Retinal pigment epithelial cell (primary cell): ENCODE results near the gene LIFR.
"Not testable (repeated sequence)": the region's sequence is repeated elsewhere in the genome, so short reads cannot be mapped to it uniquely, and the experiment has no call there.

ENCODE experiments used
- DNase-seq: peaks from one replicate; pipeline ENCODE4 v3.0.0-alpha.2; 2010; ENCODE audit warnings: low read depth
- H3K4me3 ChIP-seq: 2 replicates; pipeline ENCODE4 v1.5.1; 2011; ENCODE audit warnings: mild to moderate bottlenecking, low read length, control low read depth, moderate library complexity
- TF ChIP-seq, protein P1 (sequence below): conservative IDR thresholded peaks from 2 replicates; pipeline ENCODE4 v1.5.1; 2011; ENCODE audit warnings: low read depth, low read length, control low read depth, inconsistent platforms

Gene LIFR

DNA sequence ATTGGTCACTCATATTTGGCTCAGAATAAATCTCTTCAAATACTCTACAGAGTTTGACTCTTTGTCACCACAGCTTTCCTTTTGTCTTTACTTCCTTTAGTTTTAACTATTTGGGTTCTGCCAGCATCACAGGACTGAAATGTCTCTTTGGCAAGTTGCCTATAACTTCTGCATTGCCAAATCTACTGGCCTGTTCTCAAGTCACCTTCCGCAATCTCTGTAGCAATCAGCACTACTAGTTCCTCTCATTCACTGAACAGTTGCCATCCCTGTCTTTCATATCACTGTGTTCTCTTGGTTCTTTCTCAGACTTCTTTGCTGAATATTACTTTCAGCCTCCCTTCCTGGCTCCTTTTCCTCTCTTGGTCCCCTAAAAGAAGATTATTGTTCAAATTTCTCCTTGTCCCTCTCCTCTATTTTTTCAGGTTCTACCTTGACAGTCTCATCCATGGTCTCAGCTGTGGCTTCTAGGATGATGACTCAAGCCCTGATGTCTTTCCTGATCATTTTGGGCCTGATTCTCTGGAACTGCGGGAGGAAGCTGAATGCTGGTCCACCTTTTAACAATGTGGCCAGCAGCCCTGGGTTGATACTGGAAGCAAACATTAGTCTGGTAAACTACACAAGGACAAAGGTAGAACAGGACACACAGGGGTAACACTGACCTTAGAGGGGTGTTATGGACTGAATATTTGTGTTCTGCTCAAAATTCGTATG is 44.0 kb upstream of the LIFR start:
- TF ChIP-seq, protein P1, sequence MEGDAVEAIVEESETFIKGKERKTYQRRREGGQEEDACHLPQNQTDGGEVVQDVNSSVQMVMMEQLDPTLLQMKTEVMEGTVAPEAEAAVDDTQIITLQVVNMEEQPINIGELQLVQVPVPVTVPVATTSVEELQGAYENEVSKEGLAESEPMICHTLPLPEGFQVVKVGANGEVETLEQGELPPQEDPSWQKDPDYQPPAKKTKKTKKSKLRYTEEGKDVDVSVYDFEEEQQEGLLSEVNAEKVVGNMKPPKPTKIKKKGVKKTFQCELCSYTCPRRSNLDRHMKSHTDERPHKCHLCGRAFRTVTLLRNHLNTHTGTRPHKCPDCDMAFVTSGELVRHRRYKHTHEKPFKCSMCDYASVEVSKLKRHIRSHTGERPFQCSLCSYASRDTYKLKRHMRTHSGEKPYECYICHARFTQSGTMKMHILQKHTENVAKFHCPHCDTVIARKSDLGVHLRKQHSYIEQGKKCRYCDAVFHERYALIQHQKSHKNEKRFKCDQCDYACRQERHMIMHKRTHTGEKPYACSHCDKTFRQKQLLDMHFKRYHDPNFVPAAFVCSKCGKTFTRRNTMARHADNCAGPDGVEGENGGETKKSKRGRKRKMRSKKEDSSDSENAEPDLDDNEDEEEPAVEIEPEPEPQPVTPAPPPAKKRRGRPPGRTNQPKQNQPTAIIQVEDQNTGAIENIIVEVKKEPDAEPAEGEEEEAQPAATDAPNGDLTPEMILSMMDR: no peak
- DNase-seq: no peak
- H3K4me3 ChIP-seq: no peak overlapping the region

DNA sequence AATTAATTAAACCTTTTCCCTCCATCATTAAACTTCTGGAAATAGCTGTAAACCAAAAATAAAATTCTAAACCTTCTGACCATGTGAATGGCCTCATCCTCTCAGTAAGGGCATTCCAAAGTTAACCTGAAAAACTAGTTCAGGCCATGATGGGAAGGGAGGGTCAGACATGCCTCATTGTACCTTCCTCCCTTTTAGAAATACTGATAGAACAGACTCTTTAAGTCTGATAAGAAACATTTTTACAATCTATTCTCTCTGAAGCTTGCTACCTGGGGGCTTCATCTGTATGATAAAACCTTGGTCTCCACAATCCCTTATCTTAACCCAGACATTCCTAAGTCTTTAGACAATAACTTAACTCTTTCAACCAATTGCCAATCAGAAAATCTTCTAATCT is 43.3 kb upstream of the LIFR start:
- H3K4me3 ChIP-seq, DNase-seq: not testable (repeated sequence)

DNA sequence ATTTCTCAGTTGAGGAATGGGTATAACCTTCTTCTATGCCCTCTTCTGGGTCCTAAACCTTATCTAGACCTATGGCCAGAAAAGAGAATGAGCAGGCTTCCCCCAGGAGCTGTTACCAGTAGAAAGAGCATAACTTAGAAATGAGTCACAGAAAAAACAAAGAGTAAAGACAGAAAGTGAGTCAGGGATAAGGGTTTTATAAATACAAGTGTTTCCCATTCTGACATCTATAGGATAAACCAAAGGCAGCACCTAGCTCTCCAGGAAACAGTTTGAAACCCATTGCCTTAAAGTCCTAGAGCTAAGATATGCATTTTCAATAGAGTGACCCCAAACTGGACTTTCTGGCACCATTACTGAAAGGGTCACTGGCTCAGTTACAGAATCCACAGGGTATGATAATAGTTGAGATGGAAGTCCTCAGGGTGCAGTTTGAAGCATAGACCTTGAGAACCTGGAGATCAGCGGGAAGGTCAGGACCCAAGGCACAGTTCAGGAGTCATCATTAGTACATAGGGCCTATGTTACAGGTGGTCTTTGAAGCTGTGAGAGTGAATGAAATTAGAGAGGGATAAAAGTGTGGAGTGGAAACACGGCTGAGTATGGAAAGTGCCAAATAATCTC is 42.7 kb upstream of the LIFR start:
- no peak for DNase-seq
- TF ChIP-seq, protein P1: no peak
- no peak overlapping the region for H3K4me3 ChIP-seq

DNA sequence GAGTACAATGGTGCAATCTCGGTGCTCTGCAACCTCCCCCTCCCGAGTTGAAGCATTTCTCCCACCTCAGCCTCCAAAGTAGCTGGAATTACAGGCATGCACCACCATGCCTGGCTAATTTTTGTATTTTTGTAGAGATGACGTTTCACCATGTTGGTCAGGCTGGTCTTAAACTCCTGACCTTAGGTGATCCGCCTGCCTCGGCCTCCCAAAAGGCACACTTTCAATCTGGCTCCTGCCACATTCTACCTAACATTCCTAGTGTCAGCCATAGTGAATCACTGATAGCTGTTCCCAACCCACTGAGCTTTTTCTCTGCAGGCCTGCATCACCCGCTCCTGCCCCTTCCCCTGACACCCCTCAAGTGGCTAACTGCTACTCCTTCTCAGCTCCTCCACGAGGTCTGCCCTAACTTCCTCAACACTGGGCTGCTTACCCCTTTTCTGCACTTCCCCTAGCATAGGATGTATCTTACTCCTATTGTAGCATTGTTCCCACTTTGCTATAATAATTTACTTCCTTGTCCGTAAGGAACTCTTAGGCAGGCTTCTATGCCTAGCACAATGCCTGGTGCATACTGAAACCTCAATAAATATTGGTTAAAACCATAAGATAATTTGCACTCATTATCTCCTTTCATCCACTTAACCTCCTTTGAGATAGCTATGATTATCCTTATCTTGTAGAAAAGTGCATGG is 42.0 kb upstream of the LIFR start:
- TF ChIP-seq, protein P1: no peak
- no peak overlapping the region for H3K4me3 ChIP-seq
- DNase-seq: no peak

DNA sequence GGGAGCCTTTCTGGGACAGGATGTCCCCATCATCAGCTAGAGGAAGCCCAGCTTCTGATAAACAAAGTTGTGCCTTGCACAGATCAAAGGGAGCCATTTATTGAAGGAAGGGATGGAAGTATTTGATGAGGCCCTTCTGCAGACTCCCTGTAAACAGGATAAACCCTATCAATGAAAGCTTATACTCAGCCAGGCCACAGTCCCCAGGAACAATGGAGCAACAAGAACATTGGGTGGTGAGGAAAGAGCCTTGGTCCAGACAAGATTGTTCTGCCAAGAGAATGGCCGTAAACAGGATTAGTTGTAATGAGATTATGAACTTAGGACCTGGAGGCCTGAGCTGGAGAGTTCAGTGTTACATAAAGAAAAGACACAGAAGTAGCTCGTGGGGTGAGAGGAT is 40.5 kb upstream of the LIFR start:
- no peak overlapping the region for H3K4me3 ChIP-seq
- DNase-seq: peak; percentile 46
- TF ChIP-seq, protein P1: no peak

DNA sequence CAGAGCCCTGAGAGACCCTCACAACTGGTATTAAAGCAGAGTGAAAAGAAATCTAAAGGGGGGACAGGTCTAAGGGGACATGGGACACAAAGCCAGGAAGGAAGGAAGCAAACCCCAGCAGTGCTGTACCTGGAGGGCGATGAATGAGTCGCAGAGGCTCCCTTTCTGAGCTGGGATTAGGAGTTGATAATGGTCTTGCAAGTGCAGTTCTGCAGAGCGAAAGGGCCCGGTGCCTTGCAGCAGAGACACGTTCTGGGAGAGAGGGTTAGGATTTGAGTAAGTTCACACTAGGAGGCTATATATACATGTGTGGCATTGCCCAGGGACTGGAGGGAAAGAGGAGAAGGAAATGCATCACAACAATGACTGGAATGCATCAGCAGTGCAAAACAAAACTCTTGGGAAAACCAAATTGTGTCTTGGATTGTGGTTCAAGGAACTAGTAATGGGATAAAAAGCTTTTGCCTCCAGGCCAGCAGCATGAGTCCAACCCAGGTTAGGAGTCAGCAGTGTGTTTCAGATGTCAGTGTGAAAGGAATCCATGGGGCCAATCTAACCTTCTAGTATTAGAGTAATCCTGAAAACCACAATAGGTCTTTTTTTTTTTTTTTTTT is 38.8 kb upstream of the LIFR start:
- TF ChIP-seq, protein P1: no peak
- DNase-seq: peak; percentile 31
- no peak overlapping the region for H3K4me3 ChIP-seq

DNA sequence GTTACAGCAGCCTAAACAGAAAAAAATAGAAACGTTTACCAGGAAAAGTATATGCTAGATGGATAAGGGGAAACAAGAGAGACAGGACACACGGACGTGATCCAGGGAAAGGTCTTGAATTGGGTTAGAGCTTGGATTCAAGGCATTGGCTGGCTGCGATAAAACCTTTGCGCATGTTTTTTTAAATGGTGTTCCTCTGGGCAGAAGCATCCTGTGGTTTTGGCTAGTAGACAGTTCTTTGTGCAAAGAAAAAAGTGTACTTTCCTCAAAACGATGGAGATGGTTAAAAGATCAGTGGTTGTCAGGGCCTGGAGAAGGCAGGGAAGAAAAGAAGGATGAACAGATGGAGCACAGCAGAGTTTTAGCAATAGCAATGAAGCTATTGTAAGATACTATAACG is 37.5 kb upstream of the LIFR start:
- H3K4me3 ChIP-seq: no peak overlapping the region
- no peak for DNase-seq
- TF ChIP-seq, protein P1: no peak
